Mesenchymal stem cell (in vitro differentiated cells and primary cell): ENCODE results near the gene TMEM92. TPM values are rescaled to one million over a fixed set of nuclear protein-coding genes. Genes with fewer than 3 reads are reported as not detected.

Experiments
- DNase-seq: peaks from one replicate; pipeline ENCODE4 v3.0.0-alpha.2; 2013
- H2AFZ ChIP-seq: one replicate; pipeline ENCODE4 v1.6.1; 2013; ENCODE audit warnings: low read depth, mild to moderate bottlenecking, control low read depth, inconsistent platforms, low read length, moderate library complexity
- H2AK5ac ChIP-seq: 2 replicates; pipeline ENCODE4 v1.6.1; 2013; ENCODE audit warnings: low read length, moderate library complexity, mild to moderate bottlenecking, inconsistent platforms; ENCODE audit not compliant: severe bottlenecking
- H2BK120ac ChIP-seq: one replicate; pipeline ENCODE4 v1.6.1; 2013; ENCODE audit warnings: low read depth, mild to moderate bottlenecking, inconsistent platforms, low read length, moderate library complexity
- H2BK12ac ChIP-seq, 2 experiments: one replicate each; pipeline ENCODE4 v1.6.1; 2013; ENCODE audit warnings: inconsistent platforms in 2 of 2, low read length in 2 of 2, mild to moderate bottlenecking in 2 of 2, moderate library complexity in 2 of 2, control low read depth in 1 of 2
- H2BK15ac ChIP-seq: one replicate; pipeline ENCODE4 v1.6.1; 2013; ENCODE audit warnings: mild to moderate bottlenecking, low read depth, inconsistent platforms; ENCODE audit not compliant: poor library complexity, severe bottlenecking
- H2BK5ac ChIP-seq: 2 replicates; pipeline ENCODE4 v1.6.1; 2013; ENCODE audit warnings: low read depth, mild to moderate bottlenecking, low read length, control low read depth, inconsistent platforms; ENCODE audit not compliant: poor library complexity, severe bottlenecking
- H3K14ac ChIP-seq, 2 experiments: one replicate each; pipeline ENCODE4 v1.6.1; 2013; ENCODE audit warnings: inconsistent platforms in 2 of 2, low read length in 2 of 2, control low read depth in 1 of 2, mild to moderate bottlenecking in 1 of 2, moderate library complexity in 1 of 2
- H3K18ac ChIP-seq, 2 experiments: one replicate each; pipeline ENCODE4 v1.6.1; 2013; ENCODE audit warnings: inconsistent platforms in 2 of 2, low read length in 2 of 2, control low read depth in 1 of 2, low read depth in 1 of 2, mild to moderate bottlenecking in 1 of 2
- H3K23ac ChIP-seq, 2 experiments: one replicate each; pipeline ENCODE4 v1.6.1; 2013; ENCODE audit warnings: inconsistent platforms in 2 of 2, low read length in 2 of 2, mild to moderate bottlenecking in 2 of 2, moderate library complexity in 2 of 2, control low read depth in 1 of 2
- H3K27ac ChIP-seq: 2 replicates; pipeline ENCODE4 v1.5.1; 2013; ENCODE audit warnings: mild to moderate bottlenecking, moderate library complexity, low read length, control low read depth, inconsistent platforms; ENCODE audit not compliant: poor library complexity, severe bottlenecking
- H3K27me3 ChIP-seq, 2 experiments: 2 replicates each; pipeline versions ENCODE4 v1.6.1 to v1.7.0; 2013; ENCODE audit warnings: low read length in 2 of 2, mild to moderate bottlenecking in 2 of 2, moderate library complexity in 2 of 2, control low read depth in 1 of 2, inconsistent platforms in 1 of 2; ENCODE audit not compliant: control insufficient read depth in 1 of 2, insufficient read depth in 1 of 2
- H3K36me3 ChIP-seq, 2 experiments: 2 replicates each; pipeline versions ENCODE4 v1.6.1 to v1.7.0; 2013; ENCODE audit warnings: low read length in 2 of 2, control low read depth in 1 of 2, inconsistent platforms in 1 of 2, low read depth in 1 of 2, mild to moderate bottlenecking in 1 of 2; ENCODE audit not compliant: insufficient read depth in 2 of 2, control insufficient read depth in 1 of 2
- H3K4ac ChIP-seq, 2 experiments: one replicate each; pipeline ENCODE4 v1.6.1; 2013; ENCODE audit warnings: inconsistent platforms in 2 of 2, low read length in 2 of 2, mild to moderate bottlenecking in 2 of 2, moderate library complexity in 2 of 2, control low read depth in 1 of 2, low read depth in 1 of 2
- H3K4me1 ChIP-seq: 2 replicates; pipeline ENCODE4 v1.6.1; 2013; ENCODE audit warnings: low read depth, low read length, control low read depth; ENCODE audit not compliant: control insufficient read depth, insufficient read depth
- H3K4me2 ChIP-seq: 2 replicates; pipeline ENCODE4 v1.6.1; 2013; ENCODE audit warnings: low read length, mild to moderate bottlenecking, inconsistent platforms; ENCODE audit not compliant: poor library complexity, severe bottlenecking
- H3K4me3 ChIP-seq, 2 experiments: 2 replicates each; pipeline versions ENCODE4 v1.5.1 to v1.7.0; 2013; ENCODE audit warnings: low read length in 2 of 2, mild to moderate bottlenecking in 2 of 2, control low read depth in 1 of 2, low read depth in 1 of 2; ENCODE audit not compliant: insufficient read depth in 1 of 2
- H3K79me1 ChIP-seq: replicated peaks from 2 replicates; pipeline ENCODE4 v1.6.1; 2013; ENCODE audit warnings: mild to moderate bottlenecking, control low read depth, low read length, inconsistent platforms; ENCODE audit not compliant: poor library complexity, severe bottlenecking
- H3K9ac ChIP-seq: 2 replicates; pipeline ENCODE4 v1.7.0; 2013; ENCODE audit warnings: mild to moderate bottlenecking, low read length, moderate library complexity
- H3K9me3 ChIP-seq: 2 replicates; pipeline ENCODE4 v1.7.0; 2013; ENCODE audit warnings: mild to moderate bottlenecking, low read length; ENCODE audit not compliant: control insufficient read depth
- H4K8ac ChIP-seq: one replicate; pipeline ENCODE4 v1.6.1; 2013; ENCODE audit warnings: inconsistent platforms, mild to moderate bottlenecking, low read length, moderate library complexity
- H4K91ac ChIP-seq: one replicate; pipeline ENCODE4 v1.6.1; 2013; ENCODE audit warnings: mild to moderate bottlenecking, low read length, inconsistent platforms
- WGBS: methylation state at CpG from one replicate; pipeline ENCODE4 v1.1.7; 2013; ENCODE audit warnings: mixed read lengths; 5-methylcytosine and 5-hydroxymethylcytosine counted together
- small RNA-seq: library from polyadenylated mRNA; stranded (forward); fragments of <200 nt; extraction: miRNeasy Mini kit (QIAGEN cat#:217004); gene quantifications from one replicate; pipeline ENCODE3, GENCODE V24; 2013; ENCODE audit warnings: low read depth

Gene TMEM92

GRCh38 chr17:50329716-50330115 lies 55.5 kb downstream of the TMEM92 start:
- H3K9ac ChIP-seq, result no peak overlapping the region
- H3K27ac ChIP-seq, result no peak overlapping the region
- 92% methylated on average over 2 of the region's 3 CpGs for WGBS
- H3K4me2 ChIP-seq, result no peak overlapping the region
- H4K8ac ChIP-seq, result peak overlapping the region; percentile 27
- H3K4ac ChIP-seq, result no peak overlapping the region
- no peaks in the 10 kb centered on the region for H3K9me3 ChIP-seq
- no peak overlapping the region for H3K4me3 ChIP-seq
- H3K79me1 ChIP-seq, result no peaks in the 10 kb centered on the region
- H3K4me1 ChIP-seq, result peaks cover 5% of the 10 kb centered on the region
- no peak overlapping the region for H3K18ac ChIP-seq
- H2BK120ac ChIP-seq, result no peak overlapping the region
- H3K23ac ChIP-seq, result no peak overlapping the region
- H4K91ac ChIP-seq, result peak overlapping the region; percentile 22
- H3K14ac ChIP-seq, result no peak overlapping the region
- H2BK12ac ChIP-seq, result peak overlapping the region in 1 of 2 experiments; percentile 25
- H2AK5ac ChIP-seq, result no peak overlapping the region
- H3K27me3 ChIP-seq, result peaks cover 0 to 6% of the 10 kb centered on the region in 2 experiments
- H2AFZ ChIP-seq, result no peak overlapping the region
- no peak overlapping the region for H2BK5ac ChIP-seq
- H3K36me3 ChIP-seq, result no peaks in the 10 kb centered on the region
- no peak overlapping the region for H2BK15ac ChIP-seq
- no peak for DNase-seq

DNA sequence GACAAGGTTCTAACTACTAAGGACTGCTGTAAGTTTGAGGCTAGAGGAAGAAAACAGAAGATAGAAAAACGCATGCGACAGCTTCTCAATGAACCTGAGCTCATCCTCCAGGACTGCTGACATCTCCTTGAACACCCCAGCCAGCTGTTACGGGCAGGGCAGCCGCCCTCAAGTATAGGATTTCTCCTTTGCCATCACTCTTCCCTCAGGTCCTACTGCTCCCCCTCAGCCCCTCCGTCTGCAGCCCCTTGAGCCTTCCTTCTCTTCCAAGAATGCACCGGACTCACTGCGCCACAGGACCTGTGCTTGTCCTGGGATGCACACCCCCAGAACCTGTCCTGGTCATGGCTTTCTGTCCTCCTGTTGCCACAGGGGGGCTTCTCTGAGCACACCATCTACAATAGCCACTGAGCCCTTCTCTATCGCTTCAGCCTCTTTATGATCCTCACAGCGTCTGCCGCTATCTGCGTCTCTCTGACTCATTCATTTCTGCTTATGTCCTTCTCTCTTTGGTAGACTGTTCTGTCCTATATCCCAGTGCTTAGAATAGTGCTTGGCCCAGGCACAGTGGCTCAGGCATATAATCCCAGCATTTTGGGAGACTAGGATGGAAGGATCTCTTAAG lies 56.0 kb downstream of the TMEM92 start:
- 89% methylated on average over 11 of the region's 11 CpGs for WGBS
- no peak for DNase-seq
- H3K9ac ChIP-seq, result no peak overlapping the region
- H3K4me3 ChIP-seq, result no peak overlapping the region
- H3K27me3 ChIP-seq, result peaks cover 0 to 6% of the 10 kb centered on the region in 2 experiments
- peaks cover 5% of the 10 kb centered on the region for H3K4me1 ChIP-seq
- no peak overlapping the region for H4K91ac ChIP-seq
- H3K36me3 ChIP-seq, result no peaks in the 10 kb centered on the region
- no peaks in the 10 kb centered on the region for H3K79me1 ChIP-seq
- no peak overlapping the region for H4K8ac ChIP-seq
- H2BK120ac ChIP-seq, result no peak overlapping the region
- no peak overlapping the region for H3K4me2 ChIP-seq
- H3K27ac ChIP-seq, result no peak overlapping the region
- no peak overlapping the region for H2BK15ac ChIP-seq
- no peak overlapping the region for H2BK12ac ChIP-seq
- no peak overlapping the region for H3K14ac ChIP-seq
- H3K23ac ChIP-seq, result no peak overlapping the region
- H3K18ac ChIP-seq, result no peak overlapping the region
- H2BK5ac ChIP-seq, result no peak overlapping the region
- H3K9me3 ChIP-seq, result no peaks in the 10 kb centered on the region
- no peak overlapping the region for H2AFZ ChIP-seq
- no peak overlapping the region for H2AK5ac ChIP-seq
- H3K4ac ChIP-seq, result no peak overlapping the region

Small RNAs within 50 kb of the gene (small RNA-seq; reads per million reads assigned to genes)
- not detected for gene SUMO2P7
